Smooth muscle cell (in vitro differentiated cells): Measurements from ENCODE around the gene AMMECR1. TPM values are rescaled to one million over a fixed set of nuclear protein-coding genes. Genes with fewer than 3 reads are reported as not detected.

Source experiments
- DNase-seq: peaks from one replicate; lab custom pipeline; 2025; ENCODE audit not compliant: unreplicated experiment; lab: John Stamatoyannopoulos, UW
- H2AFZ ChIP-seq: fragments of 200-600 bp; sonication (generic); 2 replicates; pipeline ENCODE4 v1.6.0; 2016; ENCODE audit warnings: antibody characterized with exemption, low read depth, mild to moderate bottlenecking
- H3F3A ChIP-seq: fragments of 200-600 bp; sonication (generic); 2 replicates; pipeline ENCODE4 v1.6.0; 2017; ENCODE audit warnings: antibody characterized with exemption, low read depth
- H3K27ac ChIP-seq: fragments of 200-600 bp; sonication (generic); 2 replicates; pipeline ENCODE4 v1.5.1; 2016; ENCODE audit warnings: low read depth, mild to moderate bottlenecking
- H3K27me3 ChIP-seq: fragments of 200-600 bp; sonication (generic); 2 replicates; pipeline ENCODE4 v1.6.1; 2016; ENCODE audit warnings: low read depth, mild to moderate bottlenecking
- H3K36me3 ChIP-seq: fragments of 200-600 bp; sonication (generic); 2 replicates; pipeline ENCODE4 v1.5.1; 2016; ENCODE audit warnings: low read depth
- H3K4me1 ChIP-seq: fragments of 200-600 bp; sonication (generic); 2 replicates; pipeline ENCODE4 v1.5.1; 2016; ENCODE audit warnings: low read depth
- H3K4me2 ChIP-seq: fragments of 200-600 bp; sonication (generic); 2 replicates; pipeline ENCODE4 v1.6.0; 2016; ENCODE audit warnings: mild to moderate bottlenecking
- H3K4me3 ChIP-seq: fragments of 200-600 bp; sonication (generic); 2 replicates; pipeline ENCODE4 v1.5.1; 2016; ENCODE audit warnings: mild to moderate bottlenecking
- H3K79me2 ChIP-seq: fragments of 200-600 bp; sonication (generic); 2 replicates; pipeline ENCODE4 v1.6.0; 2016; ENCODE audit warnings: low read depth, mild to moderate bottlenecking
- H3K9ac ChIP-seq: fragments of 200-600 bp; sonication (generic); 2 replicates; pipeline ENCODE4 v1.6.0; 2016; ENCODE audit warnings: low read depth
- H3K9me3 ChIP-seq: fragments of 200-600 bp; sonication (generic); replicated peaks from 2 replicates; pipeline ENCODE4 v1.5.1; 2016; ENCODE audit warnings: low read depth
- H4K20me1 ChIP-seq: fragments of 200-600 bp; sonication (generic); 2 replicates; pipeline ENCODE4 v1.6.0; 2016; ENCODE audit warnings: low read depth
- WGBS: methylation state at CpG from one replicate; pipeline ENCODE4 v1.1.7; 2016; ENCODE audit warnings: low lambda C conversion rate; 5-methylcytosine and 5-hydroxymethylcytosine counted together
- polyA plus RNA-seq: library from polyadenylated mRNA; unstranded; fragments of >200 nt; fragmentation: Nextera tagmentation; extraction: Ambion mirVana; gene quantifications from 2 replicates; pipeline ENCODE4 v1.2.1, GENCODE V29; 2016
- total RNA-seq: library from RNA; depleted of rRNA; stranded (reverse); fragments of >200 nt; gene quantifications from 2 replicates; pipeline ENCODE4 v1.2.3, GENCODE V29; 2014
- TF ChIP-seq, protein P1 (sequence below): fragments of 200-600 bp; sonication (generic); IDR thresholded peaks from 2 replicates; pipeline ENCODE4 v1.5.1; 2017; ENCODE audit warnings: borderline replicate concordance, mild to moderate bottlenecking, antibody characterized with exemption; ENCODE audit not compliant: insufficient read depth, poor library complexity, severe bottlenecking

AMMECR1 gene
- total and polyA plus RNA-seq, 2 experiments from 2014 or later: 5.5 to 19.6 TPM

DNA sequence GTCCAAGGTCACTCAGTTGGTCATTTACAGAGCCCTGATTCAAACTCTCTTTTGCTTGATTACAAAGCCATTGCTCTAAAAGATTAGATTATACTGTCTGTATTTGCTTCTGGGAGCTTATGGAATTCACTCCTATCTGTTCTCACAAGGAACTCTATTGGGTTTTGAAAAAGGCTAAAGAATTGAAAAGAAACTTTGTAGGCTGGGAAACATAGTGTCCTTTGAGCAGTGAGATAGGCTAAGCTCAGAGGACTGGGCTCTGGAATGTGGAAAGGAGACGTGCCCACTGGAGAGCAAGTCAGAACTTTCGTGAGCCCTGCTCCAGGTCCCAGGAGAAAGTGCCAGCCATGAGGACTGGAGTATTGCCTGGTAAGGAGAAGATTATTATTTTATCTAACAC, 40.7 kb upstream of the AMMECR1 start, which contains the start of gene RTL9:
Gene RTL9 (plus strand): TSS at position 301 of the 400 bp plus-strand sequence. CDS start 91,770 bp downstream, outside the sequence.
- TF ChIP-seq, protein P1, sequence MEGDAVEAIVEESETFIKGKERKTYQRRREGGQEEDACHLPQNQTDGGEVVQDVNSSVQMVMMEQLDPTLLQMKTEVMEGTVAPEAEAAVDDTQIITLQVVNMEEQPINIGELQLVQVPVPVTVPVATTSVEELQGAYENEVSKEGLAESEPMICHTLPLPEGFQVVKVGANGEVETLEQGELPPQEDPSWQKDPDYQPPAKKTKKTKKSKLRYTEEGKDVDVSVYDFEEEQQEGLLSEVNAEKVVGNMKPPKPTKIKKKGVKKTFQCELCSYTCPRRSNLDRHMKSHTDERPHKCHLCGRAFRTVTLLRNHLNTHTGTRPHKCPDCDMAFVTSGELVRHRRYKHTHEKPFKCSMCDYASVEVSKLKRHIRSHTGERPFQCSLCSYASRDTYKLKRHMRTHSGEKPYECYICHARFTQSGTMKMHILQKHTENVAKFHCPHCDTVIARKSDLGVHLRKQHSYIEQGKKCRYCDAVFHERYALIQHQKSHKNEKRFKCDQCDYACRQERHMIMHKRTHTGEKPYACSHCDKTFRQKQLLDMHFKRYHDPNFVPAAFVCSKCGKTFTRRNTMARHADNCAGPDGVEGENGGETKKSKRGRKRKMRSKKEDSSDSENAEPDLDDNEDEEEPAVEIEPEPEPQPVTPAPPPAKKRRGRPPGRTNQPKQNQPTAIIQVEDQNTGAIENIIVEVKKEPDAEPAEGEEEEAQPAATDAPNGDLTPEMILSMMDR: no peak
- H3K9ac ChIP-seq: no peak within 1 kb of the TSS
- H3F3A ChIP-seq: no peaks in the 10 kb centered on the region
- DNase-seq: no peak
- no peak within 1 kb of the TSS for H2AFZ ChIP-seq
- no peak within 1 kb of the TSS for H3K27ac ChIP-seq
- 47% methylated on average over 2 of the region's 2 CpGs for WGBS
- no peak within 1 kb of the TSS for H3K4me2 ChIP-seq
- no peaks in the 10 kb centered on the region for H3K27me3 ChIP-seq
- H3K4me1 ChIP-seq: no peaks in the 10 kb centered on the region
- H3K4me3 ChIP-seq: no peak within 1 kb of the TSS
- H3K79me2 ChIP-seq: no peaks in the 10 kb centered on the region
- no peaks in the 10 kb centered on the region for H4K20me1 ChIP-seq
- no peaks in the 10 kb centered on the region for H3K36me3 ChIP-seq
- H3K9me3 ChIP-seq: no peaks in the 10 kb centered on the region

DNA sequence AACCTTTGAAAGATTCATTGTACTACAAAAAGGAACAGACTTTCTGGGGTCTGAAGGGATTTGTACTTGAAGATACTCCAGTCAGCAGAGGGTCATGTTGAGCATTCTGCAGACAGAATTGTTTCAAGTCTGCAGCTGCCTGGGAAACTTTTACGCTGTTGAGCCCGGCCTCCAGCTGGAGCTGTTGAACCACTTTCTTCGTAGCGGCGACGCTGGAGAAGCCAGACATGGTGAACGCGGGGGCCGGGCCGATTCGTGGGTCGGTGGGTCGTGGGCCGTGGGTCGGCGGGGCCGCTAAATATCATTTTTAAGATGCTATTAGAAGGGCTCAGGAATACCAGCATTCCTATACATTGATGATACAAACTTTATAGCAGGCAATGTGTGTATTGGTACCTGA, 28.8 kb upstream of the AMMECR1 start:
- no peak for DNase-seq
- H3K4me1 ChIP-seq: no peaks in the 10 kb centered on the region
- no peaks in the 10 kb centered on the region for H3K79me2 ChIP-seq
- no peaks in the 10 kb centered on the region for H3K9me3 ChIP-seq
- no peaks in the 10 kb centered on the region for H3K36me3 ChIP-seq
- no peak overlapping the region for H3K9ac ChIP-seq
- H4K20me1 ChIP-seq: no peaks in the 10 kb centered on the region
- TF ChIP-seq, protein P1: no peak
- no peak overlapping the region for H3K27ac ChIP-seq
- H3F3A ChIP-seq: no peaks in the 10 kb centered on the region
- 60% methylated on average over 17 of the region's 17 CpGs for WGBS
- H3K27me3 ChIP-seq: no peaks in the 10 kb centered on the region
- H2AFZ ChIP-seq: no peak overlapping the region
- no peak overlapping the region for H3K4me2 ChIP-seq
- no peak overlapping the region for H3K4me3 ChIP-seq

DNA sequence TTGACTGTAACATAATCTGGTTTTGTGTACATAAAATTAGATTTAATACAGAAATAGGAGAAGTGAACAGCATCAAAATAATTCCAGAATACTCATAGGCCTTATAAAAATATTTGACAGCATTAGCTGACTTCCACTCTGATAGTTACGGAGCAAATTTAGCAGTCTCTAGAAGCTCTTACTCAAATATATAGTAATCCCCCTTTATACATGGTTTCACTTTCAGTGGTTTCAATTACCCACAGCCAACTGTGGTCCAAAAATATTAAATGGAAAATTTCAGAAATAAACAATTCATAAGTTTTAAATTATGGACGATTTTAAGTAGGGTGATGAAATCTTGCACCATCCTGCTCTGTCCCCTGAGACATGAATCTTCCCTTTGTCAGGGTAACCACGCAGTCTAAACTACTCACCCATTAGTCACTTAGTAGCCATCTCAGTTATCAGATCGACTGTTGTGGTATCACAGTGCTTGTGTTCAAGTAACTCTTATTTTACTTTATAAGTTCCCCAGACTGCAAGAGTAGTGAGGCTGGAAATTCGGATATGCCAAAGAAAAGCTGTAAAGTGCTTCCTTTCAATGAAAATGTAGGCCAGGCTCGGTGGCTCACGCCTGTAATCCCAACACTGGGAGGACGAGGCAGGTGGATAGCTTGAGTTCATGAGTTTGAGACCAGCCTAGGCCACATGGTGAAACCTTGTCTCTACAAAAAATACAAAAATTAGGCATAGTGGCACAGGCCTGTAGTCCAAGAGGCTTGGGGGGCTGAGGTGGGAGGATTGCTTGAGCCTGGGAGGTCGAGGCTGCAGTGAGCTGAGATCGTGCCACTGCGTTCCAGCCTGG, 23.5 kb upstream of the AMMECR1 start:
- Histone ChIP-seq H3K4me3 (no peak overlapping the region), H3K27ac (peak overlapping the region; percentile 93), H3K36me3 (no peaks in the 10 kb centered on the region), H3K4me1 (no peaks in the 10 kb centered on the region), H3K4me2 (peak overlapping the region; percentile 45), H4K20me1 (no peaks in the 10 kb centered on the region), H3K9me3 (no peaks in the 10 kb centered on the region), H3K79me2 (no peaks in the 10 kb centered on the region), H2AFZ (no peak overlapping the region), H3K27me3 (no peaks in the 10 kb centered on the region), H3K9ac (peak overlapping the region; percentile 75), H3F3A (no peaks in the 10 kb centered on the region)
- TF ChIP-seq, protein P1: no peak
- no peak for DNase-seq
- 52% methylated on average over 11 of the region's 11 CpGs for WGBS
